ENCODE results near the gene SERPINB1.

Gene SERPINB1

GRCh38 chr6:2823104-2823850, 18.4 kb downstream of the SERPINB1 start:
- POLR2A ChIA-PET = interaction anchor here (0.7 kb wide), 1 partner anchor 51 kb away, joined by 4 read pairs; no protein-coding TSS in a partner anchor
- no peak overlapping the region for H3K27ac ChIP-seq (ENCODE audit: extremely low read depth, low read depth, low read length)
- H3K36me3 ChIP-seq (ENCODE audit: control insufficient read depth in 2 of 2, insufficient read depth in 1 of 2, low read length in 2 of 2) = no peaks in the 10 kb centered on the region
- H3K4me3 ChIP-seq (ENCODE audit: low read depth, low read length) = no peak overlapping the region
- H3K9me3 ChIP-seq (ENCODE audit: control insufficient read depth, insufficient read depth, low read depth, low read length) = no peaks in the 10 kb centered on the region
- peaks cover 3% of the 10 kb centered on the region; the same call in 1 of the 2 replicates for H3K4me1 ChIP-seq (ENCODE audit: control insufficient read depth, insufficient read depth, low read length)
- no peak for TF ChIP-seq PRDM1 (tag by site-specific recombination; IDR thresholded peaks at IDR 0.05)
- no peak for TF ChIP-seq ZNF138 (tag by site-specific recombination; IDR thresholded peaks at IDR 0.05; ENCODE audit: borderline replicate concordance)
- no peak for TF ChIP-seq ZNF555 (tag by site-specific recombination; conservative IDR thresholded peaks at IDR 0.05)
- 0 out of 2 replicates have a peak, but pooled peaks have one; percentile 20 for TF ChIP-seq PRDM6 (tag by site-specific recombination; IDR thresholded peaks at IDR 0.05)
- TF ChIP-seq ZNF571 (tag by site-specific recombination; IDR thresholded peaks at IDR 0.05) = no peak
- no peak for TF ChIP-seq ZNF112 (tag by site-specific recombination; IDR thresholded peaks at IDR 0.05)
- no peak for TF ChIP-seq ZNF549 (tag by site-specific recombination; IDR thresholded peaks at IDR 0.05)
- no peak for TF ChIP-seq ZNF747 (tag by site-specific recombination; IDR thresholded peaks at IDR 0.05)
- peak; percentile 35; the same call in 1 of the 2 replicates for TF ChIP-seq ZNF266 (tag by site-specific recombination; IDR thresholded peaks at IDR 0.05; ENCODE audit: low read depth)
- TF ChIP-seq ZNF169 (tag by site-specific recombination; IDR thresholded peaks at IDR 0.05) = no peak
- TF ChIP-seq SETDB1 (IDR thresholded peaks at IDR 0.05; ENCODE audit: insufficient read length, low read length) = no peak
- TF ChIP-seq ZNF843 (tag by site-specific recombination; IDR thresholded peaks at IDR 0.05) = 0 out of 2 replicates have a peak, but pooled peaks have one; percentile 25
- CTCF ChIA-PET = interaction anchor here (0.7 to 1.3 kb wide), 3 partner anchors 73 to 88 kb away, joined by 3 to 4 read pairs (median 3); no protein-coding TSS in a partner anchor

GRCh38 chr6:2821554-2821953, 20.1 kb downstream of the SERPINB1 start:
- ChIA-PET POLR2A (no interaction called here), CTCF (no interaction called here)
- TF ChIP-seq ZEB2 (tag by site-specific recombination; IDR thresholded peaks at IDR 0.05) (no peak), ZNF549 (tag by site-specific recombination; IDR thresholded peaks at IDR 0.05) (no peak), ZNF2 (tag by site-specific recombination; IDR thresholded peaks at IDR 0.05) (no peak), ZNF571 (tag by site-specific recombination; IDR thresholded peaks at IDR 0.05) (no peak), ZNF223 (tag by site-specific recombination; IDR thresholded peaks at IDR 0.05) (no peak), SCRT2 (tag by site-specific recombination; IDR thresholded peaks at IDR 0.05) (no peak), PRDM2 (tag by site-specific recombination; IDR thresholded peaks at IDR 0.05; ENCODE audit: borderline replicate concordance) (no peak), ZNF324 (tag by site-specific recombination; IDR thresholded peaks at IDR 0.05) (no peak), SP3 (tag by site-specific recombination; IDR thresholded peaks at IDR 0.05) (no peak), ZNF529 (tag by site-specific recombination; IDR thresholded peaks at IDR 0.05; ENCODE audit: insufficient replicate concordance) (no peak), SP2 (tag by site-specific recombination; IDR thresholded peaks at IDR 0.05) (no peak), ZNF280C (tag by site-specific recombination; IDR thresholded peaks at IDR 0.05) (no peak)

More at GRCh38 chr6:2821554-2821953, 20.1 kb downstream of the SERPINB1 start:
- no peaks in the 10 kb centered on the region for H3K36me3 ChIP-seq (ENCODE audit: control insufficient read depth in 2 of 2, insufficient read depth in 1 of 2, low read length in 2 of 2)
- H3K9me3 ChIP-seq (ENCODE audit: control insufficient read depth, insufficient read depth, low read depth, low read length) = no peaks in the 10 kb centered on the region
- H3K27ac ChIP-seq (ENCODE audit: extremely low read depth, low read depth, low read length) = no peak overlapping the region
- no peak overlapping the region for H3K4me3 ChIP-seq (ENCODE audit: low read depth, low read length)
- peaks cover 3% of the 10 kb centered on the region; the same call in 1 of the 2 replicates for H3K4me1 ChIP-seq (ENCODE audit: control insufficient read depth, insufficient read depth, low read length)
